Thoracic aorta (tissue), 2 donors: ENCODE measurements around the gene REX1BD. TPM values are rescaled to one million over a fixed set of nuclear protein-coding genes. Genes with fewer than 3 reads are reported as not detected.
A peak's percentile ranks its signal among the peaks of the same experiment; 100 is the strongest.
"Not testable (repeated sequence)": the region's sequence is repeated elsewhere in the genome, so short reads cannot be mapped to it uniquely, and the experiment has no call there.

Source experiments
- ATAC-seq: fragments of 150-250 bp; one replicate; pipeline ENCODE4 v1.8.0; 2017; ENCODE audit warnings: low read depth; ENCODE audit not compliant: insufficient number of reproducible peaks, low FRiP score
- DNase-seq: peaks from one replicate; pipeline ENCODE4 v3.0.0-alpha.2; 2020; ENCODE audit warnings: low spot score
- H3K27ac ChIP-seq, 2 donors: fragments of 200-600 bp; sonication (generic); 1 replicate in 1 of 2; 2 replicates in 1 of 2; pipeline ENCODE4 v1.5.1; 2016; ENCODE audit warnings: mild to moderate bottlenecking in 2 of 2, moderate library complexity in 2 of 2
- H3K27me3 ChIP-seq: fragments of 200-600 bp; sonication (generic); replicated peaks from 2 replicates; pipeline ENCODE4 v1.6.0; 2016; ENCODE audit warnings: mild to moderate bottlenecking; ENCODE audit not compliant: insufficient read depth
- H3K36me3 ChIP-seq: fragments of 200-600 bp; sonication (generic); one replicate; pipeline ENCODE4 v1.5.1; 2016
- H3K4me1 ChIP-seq, 2 donors: fragments of 200-600 bp; sonication (generic); 1 replicate in 1 of 2; 2 replicates in 1 of 2; pipeline versions ENCODE4 v1.5.1 to v1.6.0; 2016; ENCODE audit warnings: low read depth in 2 of 2, mild to moderate bottlenecking in 1 of 2; ENCODE audit not compliant: control insufficient read depth in 1 of 2
- H3K4me3 ChIP-seq: fragments of 200-600 bp; sonication (generic); 2 replicates; pipeline ENCODE4 v1.5.1; 2016; ENCODE audit warnings: mild to moderate bottlenecking
- H3K9me3 ChIP-seq: fragments of 200-600 bp; sonication (generic); 2 replicates; pipeline ENCODE4 v1.5.1; 2016
- CTCF ChIP-seq: fragments of 200-600 bp; sonication (generic); IDR thresholded peaks from one replicate; pipeline ENCODE4 v1.5.1; 2019; ENCODE audit warnings: antibody characterized with exemption
- total RNA-seq, 2 donors: library from RNA; depleted of rRNA; stranded (reverse); fragments of >200 nt; gene quantifications; one replicate each; pipeline versions ENCODE4 v1.1.0 to v1.2.3, GENCODE V29; 2016

Gene REX1BD
- total RNA-seq, result 10 to 100 TPM; 36.3 to 66.6 TPM

GRCh38 chr19:18588611-18589379 lies at the start of gene REX1BD:
REX1BD (plus strand) TSS chr19:18588798; CDS start chr19:18588802, 4 bp downstream.
- no peaks in the 10 kb centered on the region for H3K9me3 ChIP-seq
- H3K27ac ChIP-seq, result peak within 1 kb of the TSS; percentile 84 to 86
- peak within 1 kb of the TSS; percentile 89 for H3K4me3 ChIP-seq
- peaks cover 8% of the 10 kb centered on the region for H3K36me3 ChIP-seq
- peak; percentile 19 for ATAC-seq
- peak; percentile 57 for DNase-seq
- no peaks in the 10 kb centered on the region for H3K27me3 ChIP-seq
- peaks cover 11 to 21% of the 10 kb centered on the region in 2 donors for H3K4me1 ChIP-seq
- TF ChIP-seq CTCF, result peak; percentile 83

GRCh38 chr19:18539372-18539771 lies 49.2 kb upstream of the REX1BD start:
- Histone ChIP-seq H3K27me3 (no peaks in the 10 kb centered on the region), H3K9me3 (no peaks in the 10 kb centered on the region), H3K27ac (no peak overlapping the region), H3K4me1 (peaks cover 11 to 20% of the 10 kb centered on the region in 2 donors), H3K4me3 (no peak overlapping the region), H3K36me3 (peaks cover 40% of the 10 kb centered on the region)
- DNase-seq, result no peak
- no peak for TF ChIP-seq CTCF
- no peak for ATAC-seq

GRCh38 chr19:18540200-18540599 lies 48.4 kb upstream of the REX1BD start:
- not testable (repeated sequence) for DNase-seq, H3K9me3 ChIP-seq, ATAC-seq, H3K27ac ChIP-seq, H3K4me3 ChIP-seq, H3K27me3 ChIP-seq
- Histone ChIP-seq H3K4me1 (peaks cover 11 to 20% of the 10 kb centered on the region in 2 donors), H3K36me3 (peaks cover 40% of the 10 kb centered on the region)

GRCh38 chr19:18541258-18541991 lies 47.2 kb upstream of the REX1BD start:
- Histone ChIP-seq H3K27me3 (no peaks in the 10 kb centered on the region), H3K4me1 (peaks cover 11 to 20% of the 10 kb centered on the region in 2 donors), H3K9me3 (no peaks in the 10 kb centered on the region), H3K27ac (peak overlapping the region in 1 of 2 donors; percentile 53), H3K36me3 (peaks cover 34% of the 10 kb centered on the region), H3K4me3 (peak overlapping the region; percentile 82)
- DNase-seq (no peak), ATAC-seq (no peak)
- no peak for TF ChIP-seq CTCF

GRCh38 chr19:18541992-18542940 lies 46.3 kb upstream of the REX1BD start:
- ATAC-seq, result no peak

More at GRCh38 chr19:18541992-18542940, 46.3 kb upstream of the REX1BD start:
- peaks cover 11 to 20% of the 10 kb centered on the region in 2 donors for H3K4me1 ChIP-seq
- H3K4me3 ChIP-seq, result peak overlapping the region; percentile 82
- no peak for DNase-seq
- no peak for TF ChIP-seq CTCF
- peaks cover 26% of the 10 kb centered on the region for H3K36me3 ChIP-seq
- no peaks in the 10 kb centered on the region for H3K27me3 ChIP-seq
- peak overlapping the region; percentile 53 to 75 for H3K27ac ChIP-seq
- H3K9me3 ChIP-seq, result no peaks in the 10 kb centered on the region
